ENCODE results near the gene SINHCAF.
"Not testable (repeated sequence)": the region's sequence is repeated elsewhere in the genome, so short reads cannot be mapped to it uniquely, and the experiment has no call there.

SINHCAF gene, protein sequence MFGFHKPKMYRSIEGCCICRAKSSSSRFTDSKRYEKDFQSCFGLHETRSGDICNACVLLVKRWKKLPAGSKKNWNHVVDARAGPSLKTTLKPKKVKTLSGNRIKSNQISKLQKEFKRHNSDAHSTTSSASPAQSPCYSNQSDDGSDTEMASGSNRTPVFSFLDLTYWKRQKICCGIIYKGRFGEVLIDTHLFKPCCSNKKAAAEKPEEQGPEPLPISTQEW

DNA sequence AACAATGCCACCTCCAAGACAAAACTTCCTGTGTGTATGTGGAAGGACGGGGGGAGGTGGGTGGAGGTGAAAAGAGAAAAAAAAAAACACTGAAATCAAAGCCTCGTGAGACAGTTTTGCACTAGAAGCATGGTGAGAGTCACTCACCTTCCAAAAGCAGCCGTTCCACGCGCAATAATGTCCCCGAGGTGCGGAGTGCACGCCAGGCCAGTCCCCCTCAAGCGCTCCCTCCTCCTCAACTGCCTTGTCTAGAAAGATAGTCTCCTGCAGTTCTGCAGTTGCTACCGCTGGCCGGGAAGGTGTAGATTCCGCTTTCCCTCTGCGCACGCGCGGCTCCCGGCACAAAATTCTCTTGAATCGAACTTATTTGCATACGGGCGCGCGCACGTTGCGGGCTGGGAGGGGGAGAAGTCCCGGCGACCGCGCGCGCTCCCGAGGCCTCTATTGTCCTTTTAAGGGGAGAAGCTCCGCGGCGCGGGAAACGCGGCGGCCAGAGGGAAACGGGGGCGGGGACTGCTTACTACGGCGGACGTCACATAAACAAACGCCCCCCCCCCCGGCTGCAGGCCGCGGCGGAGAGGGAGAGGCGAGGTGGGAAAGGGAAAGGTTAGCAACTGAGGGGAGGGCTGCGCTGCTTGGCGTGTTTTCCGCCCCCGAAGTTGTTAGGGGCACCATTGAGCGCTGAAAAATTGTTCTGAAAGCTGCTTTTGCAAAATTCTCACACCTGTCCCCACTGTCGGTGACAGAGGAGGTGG is at the start of gene SINHCAF:
Gene SINHCAF, minus strand, starts transcription at position 274 of the 755 bp plus-strand sequence. CDS start 27,946 bp downstream, outside the sequence.
- peak; percentile 99 for DNase-seq

DNA sequence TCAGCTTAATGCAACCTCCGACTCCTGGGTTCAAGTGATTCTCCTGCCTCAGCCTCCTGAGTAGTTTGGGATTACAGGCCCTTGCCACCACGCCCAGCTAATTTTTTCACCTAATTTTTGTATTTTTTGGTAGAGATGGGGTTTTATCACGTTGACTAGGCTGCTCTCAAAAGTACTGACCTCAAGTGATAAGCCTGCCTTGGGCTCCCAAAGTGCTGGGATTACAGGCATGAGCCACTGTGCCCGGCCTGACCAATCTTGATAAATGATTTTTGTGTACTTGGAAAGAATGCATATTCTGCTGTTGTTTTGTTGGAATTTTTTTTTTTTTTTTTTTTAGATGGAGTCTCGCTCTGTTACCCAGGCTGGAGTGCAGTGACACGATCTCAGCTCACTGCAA is 49.5 kb upstream of the SINHCAF start:
- DNase-seq: not testable (repeated sequence)

- no peak for DNase-seq
Observed at GRCh38 chr12:31371256-31371620, 45.3 kb upstream of the SINHCAF start.

DNA sequence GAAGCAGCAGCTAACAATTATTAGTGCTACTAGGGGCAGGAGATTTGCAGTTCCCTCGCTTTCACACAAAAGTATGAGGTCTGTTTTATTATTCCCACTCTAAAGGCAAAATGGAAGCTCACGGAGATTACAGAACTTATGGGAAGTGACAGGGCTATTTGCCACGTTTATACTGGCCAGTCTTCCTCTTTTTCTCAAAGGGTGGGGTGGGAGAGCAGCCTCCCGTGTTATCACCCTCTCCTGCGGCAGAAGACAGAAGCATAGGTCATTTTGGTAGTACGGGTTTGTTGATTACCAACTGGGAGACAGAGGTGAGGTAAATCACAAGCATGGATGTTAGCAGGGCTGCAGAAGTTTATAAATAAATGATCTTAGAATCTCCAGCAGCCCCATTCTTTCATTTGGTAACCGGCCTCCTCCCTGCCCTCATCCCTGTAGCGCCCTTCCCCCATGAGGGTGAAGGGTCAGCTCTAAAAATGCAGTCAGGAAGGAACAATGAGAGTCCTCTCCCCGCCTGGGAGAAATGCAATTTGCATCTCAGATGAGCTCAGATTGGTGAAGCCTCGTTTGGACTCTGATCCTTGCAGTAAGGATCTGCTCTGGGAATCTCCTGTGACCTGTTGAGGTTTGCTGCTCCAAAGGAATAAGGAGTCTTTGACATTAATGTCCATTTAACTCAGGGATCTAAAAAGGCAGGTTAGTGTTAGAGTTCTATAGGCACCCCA is 44.7 kb upstream of the SINHCAF start:
- DNase-seq: no peak

GRCh38 chr12:31369712-31370521 is 44.0 kb upstream of the SINHCAF start:
- DNase-seq: no peak

DNA sequence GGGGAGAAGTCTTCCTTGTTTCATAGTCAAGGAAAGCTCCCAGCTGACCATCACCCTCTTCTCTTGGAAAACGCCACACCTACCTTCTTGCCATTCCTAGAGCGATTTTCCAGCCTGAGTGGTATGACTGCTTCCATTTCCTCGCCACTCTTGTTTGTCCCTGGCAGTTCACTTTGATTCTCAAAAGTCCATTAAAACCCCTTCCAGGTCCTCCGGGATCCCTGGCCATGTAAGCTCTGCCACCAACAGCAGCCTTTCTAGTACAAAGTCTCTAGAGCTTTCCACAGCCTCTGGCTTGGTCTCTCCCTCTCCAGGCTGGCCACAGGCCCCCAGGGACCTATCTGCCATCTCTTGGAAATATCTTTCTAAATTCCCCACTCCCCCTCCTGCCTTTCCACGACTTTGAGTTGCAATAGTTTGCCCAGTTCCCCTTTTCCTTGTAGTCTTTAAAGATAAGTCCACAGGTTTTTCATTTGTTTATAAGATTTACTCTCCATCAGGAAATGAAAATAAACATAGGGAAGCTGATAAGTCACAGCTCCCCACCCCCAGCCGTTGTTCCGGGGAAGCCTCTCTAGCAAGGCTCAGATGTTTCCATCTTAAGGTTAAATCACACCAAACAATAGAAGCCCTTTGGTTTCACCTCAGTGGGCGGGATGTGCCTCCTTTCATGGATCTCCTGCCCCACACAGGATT is 42.9 kb upstream of the SINHCAF start:
- peak; percentile 17 for DNase-seq

GRCh38 chr12:31366104-31366621 is 40.2 kb upstream of the SINHCAF start:
- DNase-seq: no peak

GRCh38 chr12:31363831-31364230 is 37.9 kb upstream of the SINHCAF start:
- DNase-seq: no peak

GRCh38 chr12:31363416-31363809 is 37.5 kb upstream of the SINHCAF start:
- no peak for DNase-seq

DNA sequence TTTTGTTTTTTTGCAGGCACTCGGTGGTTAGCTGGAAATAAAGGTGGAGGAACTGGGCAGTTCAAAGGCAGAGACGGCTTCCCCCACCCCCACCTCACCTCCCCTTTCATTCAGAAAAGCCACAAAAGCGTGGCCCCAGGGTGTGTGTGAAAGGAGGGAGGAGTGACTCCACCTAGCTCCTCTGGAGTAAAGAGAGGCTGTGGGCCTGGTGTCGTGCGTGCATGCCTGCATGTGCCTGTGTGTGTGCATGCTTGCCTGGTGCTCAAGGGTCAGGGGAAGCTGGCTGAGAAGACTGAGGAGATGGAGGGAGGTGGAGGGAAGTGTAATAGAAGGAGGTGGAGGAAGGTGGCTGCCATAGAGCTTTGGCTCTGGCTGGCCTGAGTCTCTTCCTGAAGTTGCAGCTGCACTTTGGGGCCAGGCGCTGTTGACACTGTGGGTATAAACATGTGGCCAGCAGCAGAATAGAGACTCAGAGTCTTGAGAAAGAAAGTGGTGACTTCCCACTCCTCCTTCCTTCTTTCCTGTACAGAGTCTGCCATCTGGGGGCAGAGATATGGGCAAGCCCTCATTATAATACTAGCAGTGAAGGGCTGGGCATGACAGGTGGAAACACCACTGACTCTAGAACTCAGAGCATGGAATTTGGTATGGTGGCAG is 36.9 kb upstream of the SINHCAF start:
- DNase-seq: peak; percentile 52

DNA sequence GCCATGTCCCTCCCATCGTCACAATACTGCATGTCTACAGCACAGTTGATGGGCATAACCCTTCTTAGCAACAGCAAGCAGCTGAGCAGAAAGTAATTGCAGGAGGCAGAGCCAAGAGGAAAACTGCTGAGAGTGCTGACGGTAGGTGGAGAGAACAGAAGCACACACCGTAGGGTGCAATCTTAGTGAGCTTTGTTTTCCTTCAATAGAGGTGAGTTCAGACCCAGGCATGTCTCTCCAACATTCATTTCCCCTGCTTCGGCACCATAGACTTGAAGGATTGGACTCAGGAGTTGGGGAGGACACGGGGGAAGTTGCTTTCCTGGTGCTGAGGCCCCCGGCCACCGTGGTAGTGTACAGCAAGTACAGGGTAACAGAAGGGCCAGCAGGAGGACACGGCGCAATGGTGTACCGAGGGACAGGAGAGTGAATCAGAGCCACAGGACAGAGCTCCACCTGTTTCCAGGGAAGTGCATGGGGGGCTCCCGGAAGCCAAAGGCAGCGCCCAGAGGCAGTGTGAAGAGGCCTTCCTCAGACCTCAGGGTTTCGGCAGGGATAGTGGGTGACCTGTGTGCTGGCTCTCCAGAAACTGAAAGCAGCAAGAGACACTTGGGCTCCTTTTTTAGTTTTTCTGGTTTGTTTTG is 36.3 kb upstream of the SINHCAF start:
- DNase-seq: peak; percentile 93

DNA sequence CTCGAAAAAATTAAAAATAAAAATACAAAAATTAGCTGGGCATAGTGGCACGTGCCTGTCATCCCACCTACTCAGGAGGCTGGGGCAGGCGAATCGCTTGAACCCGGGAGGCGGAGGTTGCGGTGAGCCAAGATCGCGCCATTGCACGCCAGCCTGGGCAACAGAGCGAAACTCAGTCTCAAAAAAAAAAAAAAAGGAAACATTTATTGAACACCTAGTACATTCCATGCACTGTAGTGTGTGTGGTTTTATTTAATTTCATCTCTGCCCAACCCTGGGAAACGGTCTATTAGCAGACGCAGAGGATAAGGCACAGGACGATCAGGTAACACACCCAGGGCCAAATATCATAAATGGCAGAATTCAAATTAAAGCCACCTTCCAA is 35.8 kb upstream of the SINHCAF start:
- DNase-seq: no peak

DNA sequence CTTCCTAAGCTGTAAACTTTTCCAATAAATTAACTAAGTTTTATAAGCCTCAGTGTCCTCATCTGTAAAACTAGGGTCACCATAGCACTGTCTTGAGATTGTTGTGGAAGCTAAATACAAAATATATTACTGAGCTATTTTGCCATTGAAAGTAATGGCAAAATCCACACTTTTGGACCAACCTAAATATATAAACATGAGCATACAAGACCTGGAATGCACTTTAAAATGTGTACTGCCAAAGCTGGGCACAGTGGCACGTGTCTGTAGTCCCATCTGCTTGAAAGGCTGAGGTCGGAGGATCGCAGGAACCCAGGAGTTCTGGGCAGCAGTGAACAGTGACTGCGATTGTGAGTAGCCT is 29.8 kb upstream of the SINHCAF start:
- DNase-seq: no peak

GRCh38 chr12:31353750-31354708 is 28.1 kb upstream of the SINHCAF start:
- peak; percentile 88 for DNase-seq

DNA sequence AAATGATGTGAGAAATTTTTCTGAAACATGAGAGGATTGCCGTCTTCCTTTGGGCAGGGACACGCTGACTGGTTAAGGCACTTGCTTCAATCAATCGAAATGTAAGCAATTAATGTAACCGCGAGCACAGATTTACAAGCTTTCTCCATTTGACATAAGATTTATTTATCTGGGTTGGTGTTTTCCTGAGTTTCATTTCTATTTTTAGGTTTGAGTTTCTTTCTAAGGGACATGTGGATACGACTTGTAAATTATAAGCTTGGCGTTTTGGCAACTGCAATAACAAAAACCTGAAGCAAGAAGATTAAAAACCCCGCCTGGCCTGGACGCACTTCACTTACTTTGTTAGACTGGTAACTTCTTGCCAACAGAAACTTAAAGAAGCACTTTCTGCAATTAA is 20.3 kb upstream of the SINHCAF start:
- no peak for DNase-seq

DNA sequence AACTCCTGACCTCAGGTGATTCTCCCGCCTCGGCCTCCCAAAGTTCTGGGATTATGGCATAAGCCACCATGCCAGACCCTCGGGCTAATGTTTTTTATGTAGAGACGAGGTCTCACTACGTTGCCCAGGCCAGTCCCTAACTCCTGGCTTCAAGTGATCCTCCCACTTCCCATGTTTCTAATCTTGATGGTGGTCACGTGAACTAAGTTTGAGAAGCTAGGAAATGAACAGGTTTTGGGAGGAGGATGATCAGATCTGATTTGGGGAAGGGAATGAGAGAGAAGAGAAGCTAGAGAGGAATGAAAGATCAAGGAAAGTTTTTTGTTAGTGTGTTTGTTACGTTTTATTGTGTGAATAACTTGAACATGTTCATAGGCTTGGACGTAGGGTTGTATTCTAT is 17.2 kb upstream of the SINHCAF start:
- DNase-seq: no peak

DNA sequence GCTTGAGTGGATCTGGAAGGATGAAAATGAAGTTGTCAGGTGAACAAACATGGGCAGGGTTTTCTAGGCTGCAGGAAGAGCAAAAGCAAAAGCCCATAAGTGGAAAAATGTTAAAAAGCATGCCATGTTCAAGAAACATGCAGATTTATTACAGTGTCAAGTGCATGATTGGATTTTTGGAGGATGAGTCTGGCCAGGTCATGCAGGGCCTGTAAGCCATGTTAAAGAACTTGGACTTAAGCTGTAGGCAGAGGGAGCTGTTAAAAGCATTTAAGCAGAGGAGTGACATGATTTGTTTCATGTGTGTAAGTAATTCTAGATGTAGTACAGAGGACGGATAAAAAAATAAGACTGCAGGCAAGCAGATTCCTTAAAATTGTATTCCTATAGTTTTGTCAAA is 16.3 kb upstream of the SINHCAF start:
- DNase-seq: no peak

DNA sequence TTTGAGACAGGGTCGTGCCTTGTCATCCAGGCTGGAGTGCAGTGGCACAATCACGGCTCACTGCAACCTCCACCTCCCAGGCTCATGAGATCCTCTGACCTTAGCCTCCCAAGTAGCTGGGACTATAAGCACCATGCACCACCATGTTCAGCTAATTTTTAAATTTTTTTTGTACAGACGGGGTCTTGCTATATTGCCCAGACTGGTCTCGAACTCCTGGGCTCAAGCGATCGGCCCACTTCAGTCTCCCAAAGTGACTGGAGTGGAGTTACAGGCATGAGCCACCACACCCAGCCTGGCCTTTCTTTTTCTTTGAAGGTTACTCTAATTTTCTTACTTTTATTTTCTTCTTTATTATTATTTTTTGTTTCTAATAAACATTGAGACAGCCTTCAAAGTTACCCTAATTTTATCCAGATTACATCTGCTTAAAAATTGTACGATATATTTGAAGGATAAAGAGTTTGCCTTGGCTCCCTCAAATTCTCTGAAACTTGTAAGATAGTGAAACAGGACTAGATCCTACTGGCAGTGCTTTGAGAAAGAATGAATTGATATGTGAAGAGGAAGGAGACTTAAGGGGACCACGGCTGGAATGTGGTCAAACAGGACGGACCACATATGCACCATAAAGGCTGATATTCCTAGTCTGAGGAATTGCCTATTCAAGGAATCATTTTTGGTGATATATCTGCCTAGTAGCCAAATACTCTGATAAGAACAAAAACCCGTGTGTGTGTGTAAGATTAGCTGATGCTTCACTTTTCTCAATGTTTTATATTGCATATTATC is 14.1 kb upstream of the SINHCAF start:
- DNase-seq: no peak

- no peak for DNase-seq
Observed at GRCh38 chr12:31337952-31338351, 12.0 kb upstream of the SINHCAF start.

Measured in NCI-H2171 treated with DMSO at 0.1 percent for 48 hours (cell line).